HEK293T (cell line): Measurements from ENCODE around the gene GRIN2C.

Experiments
- ARNT ChIP-seq: fragments of 450-650 bp; IDR thresholded peaks from 2 replicates; pipeline ENCODE4 v1.6.1; 2017; ENCODE audit warnings: mild to moderate bottlenecking
- BHLHE40 ChIP-seq: fragments of 450-650 bp; IDR thresholded peaks from 2 replicates; pipeline ENCODE4 v1.6.1; 2016; ENCODE audit warnings: mild to moderate bottlenecking, moderate library complexity, borderline replicate concordance
- ELF4 ChIP-seq: fragments of 450-650 bp; IDR thresholded peaks from 2 replicates; pipeline ENCODE4 v1.6.1; 2017; ENCODE audit warnings: antibody characterized with exemption
- FOXK2 ChIP-seq: fragments of 450-650 bp; IDR thresholded peaks from 2 replicates; pipeline ENCODE4 v1.6.1; 2016; ENCODE audit warnings: mild to moderate bottlenecking
- FOXM1 ChIP-seq: fragments of 450-650 bp; IDR thresholded peaks from 2 replicates; pipeline ENCODE4 v1.6.1; 2017; ENCODE audit warnings: mild to moderate bottlenecking, borderline replicate concordance
- HDGF ChIP-seq: fragments of 450-650 bp; IDR thresholded peaks from 2 replicates; pipeline ENCODE4 v1.6.1; 2017; ENCODE audit warnings: antibody characterized with exemption, borderline replicate concordance
- L3MBTL2 ChIP-seq: fragments of 450-650 bp; conservative IDR thresholded peaks from 2 replicates; pipeline ENCODE4 v1.6.1; 2016; ENCODE audit warnings: mild to moderate bottlenecking
- NFRKB ChIP-seq: fragments of 450-650 bp; IDR thresholded peaks from 2 replicates; pipeline ENCODE4 v1.6.1; 2016; ENCODE audit warnings: mild to moderate bottlenecking, moderate library complexity
- SUZ12 ChIP-seq: fragments of 450-650 bp; IDR thresholded peaks from 2 replicates; pipeline ENCODE4 v1.6.1; 2016; ENCODE audit warnings: mild to moderate bottlenecking
- TF ChIP-seq, protein P1 (sequence below): fragments of 450-650 bp; IDR thresholded peaks from 2 replicates; pipeline ENCODE4 v1.6.1; 2016

DNA sequence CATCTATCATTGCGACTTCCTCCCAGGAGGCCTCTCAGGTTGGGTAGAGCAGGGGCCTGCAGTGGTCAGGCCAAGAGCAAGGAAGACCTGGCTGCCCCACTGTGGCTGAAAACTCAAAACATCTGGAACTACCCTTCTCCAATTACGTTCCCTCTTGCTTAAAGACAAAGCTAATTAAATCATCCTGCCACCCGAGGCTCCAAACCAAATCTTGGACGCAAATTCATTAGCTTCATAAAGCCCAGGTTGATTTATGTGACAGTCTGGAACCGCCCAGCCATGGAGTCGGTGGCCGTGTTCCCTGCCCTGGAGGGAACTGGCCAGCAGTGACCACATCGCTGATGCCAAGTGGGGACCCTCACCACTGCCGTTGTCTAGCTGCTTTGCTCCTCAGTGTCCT, 21.4 kb downstream of the GRIN2C start:
- TF ChIP-seq, protein P1, sequence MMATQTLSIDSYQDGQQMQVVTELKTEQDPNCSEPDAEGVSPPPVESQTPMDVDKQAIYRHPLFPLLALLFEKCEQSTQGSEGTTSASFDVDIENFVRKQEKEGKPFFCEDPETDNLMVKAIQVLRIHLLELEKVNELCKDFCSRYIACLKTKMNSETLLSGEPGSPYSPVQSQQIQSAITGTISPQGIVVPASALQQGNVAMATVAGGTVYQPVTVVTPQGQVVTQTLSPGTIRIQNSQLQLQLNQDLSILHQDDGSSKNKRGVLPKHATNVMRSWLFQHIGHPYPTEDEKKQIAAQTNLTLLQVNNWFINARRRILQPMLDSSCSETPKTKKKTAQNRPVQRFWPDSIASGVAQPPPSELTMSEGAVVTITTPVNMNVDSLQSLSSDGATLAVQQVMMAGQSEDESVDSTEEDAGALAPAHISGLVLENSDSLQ, result no peak
- TF ChIP-seq SUZ12 (no peak), ELF4 (no peak), HDGF (no peak), NFRKB (no peak), ARNT (no peak), FOXK2 (no peak), FOXM1 (no peak), BHLHE40 (no peak), L3MBTL2 (no peak)
